GM12878 (cell line): Measurements from ENCODE around the gene HYDIN.

ENCODE experiments used
- BACH1 ChIP-seq: fragments of 450-650 bp; IDR thresholded peaks from 2 replicates; pipeline ENCODE4 v1.6.1; 2017; ENCODE audit warnings: mild to moderate bottlenecking, borderline replicate concordance
- CTCF ChIP-seq, 3 experiments: IDR thresholded peaks in 2 of 3; conservative IDR thresholded peaks in 1 of 3; 2 replicates each; pipeline ENCODE4 v1.5.1; 2011; ENCODE audit warnings: low read depth in 3 of 3, low read length in 3 of 3, mild to moderate bottlenecking in 3 of 3, control low read depth in 2 of 3, moderate library complexity in 2 of 3, inconsistent platforms in 1 of 3, mixed read lengths in 1 of 3; ENCODE audit not compliant: control insufficient read depth in 2 of 3, insufficient read depth in 1 of 3; ENCODE audit errors: extremely low read depth in 1 of 3
- EP300 ChIP-seq, 2 experiments: fragments of 150-350 bp in 1 of 2; IDR thresholded peaks; 2 replicates each; pipeline ENCODE4 v1.6.1; 2011 to 2012; ENCODE audit warnings: low read depth in 2 of 2, low read length in 2 of 2, borderline replicate concordance in 1 of 2, improper control_type of control experiment in 1 of 2, inconsistent platforms in 1 of 2; ENCODE audit not compliant: control insufficient read depth in 1 of 2
- MTA2 ChIP-seq: fragments of 450-650 bp; IDR thresholded peaks from 2 replicates; pipeline ENCODE4 v1.6.1; 2016; ENCODE audit warnings: low read depth, mild to moderate bottlenecking, moderate library complexity
- NFYB ChIP-seq: IDR thresholded peaks from 2 replicates; pipeline ENCODE4 v1.6.1; 2011; ENCODE audit warnings: low read depth, mild to moderate bottlenecking, low read length, improper control_type of control experiment, moderate library complexity; ENCODE audit not compliant: insufficient read depth
- POLR2A ChIP-seq: IDR thresholded peaks from 2 replicates; pipeline ENCODE4 v1.6.1; 2011; ENCODE audit warnings: low read depth, mild to moderate bottlenecking, low read length
- REST ChIP-seq: IDR thresholded peaks from 2 replicates; pipeline ENCODE4 v1.6.1; 2012; ENCODE audit warnings: mild to moderate bottlenecking, low read depth, low read length
- SRF ChIP-seq, 2 experiments: IDR thresholded peaks; 2 replicates each; pipeline ENCODE4 v1.6.1; 2011; ENCODE audit warnings: low read depth in 2 of 2, low read length in 2 of 2, mild to moderate bottlenecking in 1 of 2, moderate library complexity in 1 of 2
- ZBTB40 ChIP-seq: fragments of 450-650 bp; IDR thresholded peaks from 2 replicates; pipeline ENCODE4 v1.6.1; 2016; ENCODE audit warnings: mild to moderate bottlenecking, moderate library complexity, borderline replicate concordance
- ZNF274 ChIP-seq: IDR thresholded peaks from one replicate; pipeline ENCODE4 v1.8.0; 2011; ENCODE audit not compliant: insufficient read length, insufficient read depth

GRCh38 chr16:70774261-70774660 is 456.3 kb downstream of the HYDIN start:
- TF ChIP-seq CTCF (IDR thresholded peaks at IDR 0.05 in 2 of 3, conservative IDR thresholded peaks at IDR 0.05 in 1 of 3; ENCODE audit: control insufficient read depth in 2 of 3, extremely low read depth in 1 of 3, insufficient read depth in 1 of 3, low read depth in 3 of 3, low read length in 3 of 3) (no peak), POLR2A (no peak), REST (no peak), ZNF274 (no peak), BACH1 (no peak), SRF (IDR thresholded peaks at IDR 0.05; ENCODE audit: low read depth in 2 of 2, low read length in 2 of 2) (no peak), NFYB (no peak), ZBTB40 (no peak), EP300 (IDR thresholded peaks at IDR 0.05; ENCODE audit: borderline replicate concordance in 1 of 2, control insufficient read depth in 1 of 2, low read depth in 2 of 2, low read length in 2 of 2) (no peak), MTA2 (no peak)
